ENCODE results near the gene GIMAP2.
"Not testable (repeated sequence)": the region's sequence is repeated elsewhere in the genome, so short reads cannot be mapped to it uniquely, and the experiment has no call there.

DNA sequence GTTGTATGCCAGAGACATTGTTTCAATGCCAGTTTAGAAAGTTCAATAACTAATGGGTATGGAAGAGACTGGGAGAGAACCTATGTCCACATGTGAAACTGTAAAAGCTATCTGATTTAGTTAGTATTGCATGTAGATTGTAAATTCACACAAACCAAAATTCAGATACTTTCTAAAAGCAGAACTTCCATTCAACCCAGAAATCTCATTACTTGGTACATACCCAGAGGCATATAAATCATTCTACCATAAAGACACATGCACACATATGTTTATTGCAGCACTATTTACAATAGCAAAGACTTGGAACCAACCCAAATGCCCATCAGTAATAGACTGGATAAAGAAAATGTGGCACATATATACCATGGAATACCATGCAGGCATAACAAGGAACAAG is 22.7 kb upstream of the GIMAP2 start:
- TF ChIP-seq, protein P1, sequence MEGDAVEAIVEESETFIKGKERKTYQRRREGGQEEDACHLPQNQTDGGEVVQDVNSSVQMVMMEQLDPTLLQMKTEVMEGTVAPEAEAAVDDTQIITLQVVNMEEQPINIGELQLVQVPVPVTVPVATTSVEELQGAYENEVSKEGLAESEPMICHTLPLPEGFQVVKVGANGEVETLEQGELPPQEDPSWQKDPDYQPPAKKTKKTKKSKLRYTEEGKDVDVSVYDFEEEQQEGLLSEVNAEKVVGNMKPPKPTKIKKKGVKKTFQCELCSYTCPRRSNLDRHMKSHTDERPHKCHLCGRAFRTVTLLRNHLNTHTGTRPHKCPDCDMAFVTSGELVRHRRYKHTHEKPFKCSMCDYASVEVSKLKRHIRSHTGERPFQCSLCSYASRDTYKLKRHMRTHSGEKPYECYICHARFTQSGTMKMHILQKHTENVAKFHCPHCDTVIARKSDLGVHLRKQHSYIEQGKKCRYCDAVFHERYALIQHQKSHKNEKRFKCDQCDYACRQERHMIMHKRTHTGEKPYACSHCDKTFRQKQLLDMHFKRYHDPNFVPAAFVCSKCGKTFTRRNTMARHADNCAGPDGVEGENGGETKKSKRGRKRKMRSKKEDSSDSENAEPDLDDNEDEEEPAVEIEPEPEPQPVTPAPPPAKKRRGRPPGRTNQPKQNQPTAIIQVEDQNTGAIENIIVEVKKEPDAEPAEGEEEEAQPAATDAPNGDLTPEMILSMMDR (conservative IDR thresholded peaks at IDR 0.05; ENCODE audit: low read depth, low read length): not testable (repeated sequence)
- not testable (repeated sequence) for TF ChIP-seq SMC3, BHLHE40 (IDR thresholded peaks at IDR 0.05; ENCODE audit: low read depth, low read length)
